GM19035 (cell line): ENCODE data around the gene TMTC3.

Experiments used
- ATAC-seq: cut with Tn5 transposase; IDR thresholded peaks from one replicate; pipeline ENCODE4 v1.9.1; 2021; ENCODE audit not compliant: unreplicated experiment

TMTC3 gene

DNA sequence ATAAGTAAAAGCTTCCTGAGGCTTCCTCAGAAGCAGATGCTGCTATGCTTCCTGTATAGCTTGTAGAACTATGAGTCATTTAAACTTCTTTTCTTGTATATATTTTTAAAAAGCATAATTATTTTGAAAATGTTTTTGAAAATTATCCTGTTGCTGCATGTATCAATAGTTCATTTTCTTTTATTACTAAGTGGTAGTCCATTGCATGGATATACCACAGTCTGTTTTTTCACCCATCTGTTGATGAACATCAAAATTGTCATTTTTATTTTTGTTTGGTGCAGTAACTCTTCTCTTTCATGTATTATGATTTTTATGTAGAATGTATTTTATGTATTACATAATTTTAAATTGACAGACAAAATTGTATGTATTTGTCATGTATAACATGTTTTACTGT, 81.4 kb downstream of the TMTC3 start:
- ATAC-seq = no peak

GRCh38 chr12:88225776-88226175, 83.7 kb downstream of the TMTC3 start:
- ATAC-seq = no peak

GRCh38 chr12:88227263-88227662, 85.2 kb downstream of the TMTC3 start:
- no peak for ATAC-seq

DNA sequence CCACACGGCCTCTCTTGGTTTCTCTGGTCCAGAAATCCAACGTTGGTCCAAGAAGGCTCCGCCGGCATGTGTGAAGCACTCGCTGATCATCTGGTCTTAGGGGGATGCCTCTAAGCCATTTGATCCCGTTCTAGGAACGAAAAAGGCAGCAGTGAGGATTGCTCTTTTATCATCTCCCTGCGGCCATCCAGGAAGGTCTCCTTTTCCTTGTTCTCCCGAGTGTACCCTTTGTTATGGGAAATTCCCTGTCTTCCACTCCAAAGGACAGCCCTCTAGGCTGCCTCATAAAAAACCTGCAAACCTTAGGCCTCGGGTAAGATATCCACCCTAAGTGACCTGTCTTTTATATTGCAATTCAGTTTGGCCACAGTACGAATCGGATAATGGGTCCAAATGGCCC, 85.8 kb downstream of the TMTC3 start:
- no peak for ATAC-seq

- ATAC-seq = no peak
Measured at GRCh38 chr12:88228720-88229119, 86.6 kb downstream of the TMTC3 start.

DNA sequence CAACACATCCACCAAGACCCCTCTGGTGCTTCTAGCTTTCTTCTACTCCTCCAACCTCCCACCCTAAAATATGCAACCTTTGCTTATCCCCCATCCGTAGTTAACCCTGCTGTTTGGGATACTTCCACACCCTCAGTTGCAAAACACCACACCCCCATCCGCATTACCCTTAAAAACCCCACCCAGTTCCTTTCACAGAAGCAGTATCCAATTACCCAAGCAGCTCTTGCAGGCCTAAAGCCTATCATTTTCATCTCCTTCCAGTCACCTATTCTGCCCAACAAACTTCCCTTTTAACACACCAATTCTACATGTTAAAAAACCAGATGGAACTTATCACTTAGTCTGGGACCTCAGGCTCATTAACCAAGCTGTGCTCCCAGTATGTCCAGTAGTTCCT, 88.2 kb downstream of the TMTC3 start:
- ATAC-seq = no peak

GRCh38 chr12:88235183-88235833, 93.2 kb downstream of the TMTC3 start:
- no peak for ATAC-seq

DNA sequence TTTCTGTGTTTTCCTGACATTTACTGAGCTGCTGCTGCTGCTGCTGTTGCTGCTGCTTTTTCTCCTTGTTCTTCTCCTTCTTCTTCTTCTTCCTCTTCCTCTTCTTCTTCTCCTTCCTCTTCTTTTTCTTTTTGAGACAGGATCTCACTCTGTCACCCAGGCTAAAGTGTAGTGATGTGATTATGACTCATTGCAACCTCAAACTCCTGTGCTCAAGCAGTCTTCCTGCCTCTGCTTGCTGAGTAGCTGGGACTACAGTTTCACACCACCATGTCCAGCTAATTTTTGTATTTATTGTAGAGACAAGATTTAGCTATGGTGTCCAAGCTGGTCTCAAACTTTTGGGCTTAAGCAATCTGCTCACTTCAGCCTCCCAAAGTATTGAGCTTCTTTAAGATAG, 95.8 kb downstream of the TMTC3 start:
- ATAC-seq = no peak

GRCh38 chr12:88238406-88238805, 96.3 kb downstream of the TMTC3 start:
- ATAC-seq = no peak

- ATAC-seq = no peak
Measured at GRCh38 chr12:88241862-88242570, 99.9 kb downstream of the TMTC3 start.

- no peak for ATAC-seq
Measured at GRCh38 chr12:88242571-88242925, 100.4 kb downstream of the TMTC3 start.

GRCh38 chr12:88242939-88243338, 100.8 kb downstream of the TMTC3 start:
- ATAC-seq = no peak

GRCh38 chr12:88243982-88244381, 101.9 kb downstream of the TMTC3 start:
- ATAC-seq = no peak

DNA sequence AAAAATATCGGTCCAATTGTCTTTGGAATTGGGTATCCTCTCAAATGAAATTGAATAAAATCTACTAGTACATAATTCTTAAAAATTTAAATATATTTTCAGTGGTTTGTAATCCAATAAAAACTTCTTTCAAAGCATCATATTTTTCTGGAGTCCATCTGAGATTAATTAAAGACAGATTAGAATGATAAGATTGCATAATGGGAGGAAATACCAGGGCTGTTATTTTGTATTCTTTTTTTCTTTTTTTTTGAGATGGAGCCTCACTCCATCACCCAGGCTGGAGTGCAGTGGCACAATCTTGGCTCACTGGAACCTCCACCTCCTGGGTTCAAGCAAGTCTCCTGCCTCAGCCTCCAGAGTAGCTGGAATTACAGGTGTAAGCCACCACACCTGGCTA, 103.8 kb downstream of the TMTC3 start:
- no peak for ATAC-seq

DNA sequence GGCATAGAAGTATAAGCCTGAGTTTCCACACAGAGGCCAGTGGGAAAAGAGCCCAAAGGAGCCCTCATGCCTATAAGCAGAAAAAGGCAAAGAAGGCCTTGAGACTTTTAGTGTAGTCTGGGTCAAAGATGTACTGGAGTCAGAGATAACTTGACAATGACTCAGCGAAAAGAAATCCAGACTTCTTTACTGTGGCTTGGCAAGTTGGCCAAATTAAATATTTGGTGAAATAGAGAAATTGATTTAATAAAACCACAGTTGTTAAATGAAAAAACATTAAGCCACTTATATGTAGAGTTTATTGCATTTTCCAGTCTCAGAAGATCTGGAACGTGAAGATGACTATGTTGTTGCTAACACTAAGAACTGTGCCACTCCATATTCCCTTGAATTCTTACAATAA, 105.1 kb downstream of the TMTC3 start:
- ATAC-seq = no peak

DNA sequence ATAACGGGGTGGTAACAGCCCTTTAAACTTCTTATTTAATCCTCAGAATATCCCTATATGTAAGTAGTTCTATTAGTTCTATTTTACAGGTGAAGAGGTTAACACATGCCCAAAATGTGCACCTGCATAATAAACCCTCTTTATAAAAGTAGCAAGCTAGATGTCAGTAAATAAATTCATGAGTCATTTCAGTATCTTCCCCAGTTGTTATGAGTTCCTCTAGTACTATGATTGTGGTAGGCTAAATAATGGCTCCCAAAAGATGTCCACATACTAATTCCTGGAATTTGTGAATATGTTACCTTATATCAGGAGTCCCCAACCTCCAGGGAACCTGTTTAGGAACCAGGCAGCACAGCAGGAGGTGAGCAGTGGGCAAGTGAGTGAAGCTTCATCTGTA, 106.5 kb downstream of the TMTC3 start:
- ATAC-seq = no peak
